Activated naive CD8-positive, alpha-beta T cell treated with anti-CD3 and anti-CD28 coated beads for 36 hours (primary cell): Measurements from ENCODE around the gene GRIP1. TPM values are rescaled to one million over a fixed set of nuclear protein-coding genes. Genes with fewer than 3 reads are reported as not detected.
"Not testable (repeated sequence)": the region's sequence is repeated elsewhere in the genome, so short reads cannot be mapped to it uniquely, and the experiment has no call there.

Source experiments
- DNase-seq: peaks from one replicate; pipeline ENCODE4 v3.0.0; 2021
- H3K27ac Mint-ChIP-seq: one replicate; pipeline ENCODE4 v1.8.0; 2022; ENCODE audit warnings: mild to moderate bottlenecking, moderate library complexity, mixed read lengths
- H3K27me3 Mint-ChIP-seq: one replicate; pipeline ENCODE4 v1.8.0; 2022; ENCODE audit warnings: mild to moderate bottlenecking, mixed read lengths
- H3K36me3 Mint-ChIP-seq: one replicate; pipeline ENCODE4 v1.8.0; 2021; ENCODE audit warnings: mild to moderate bottlenecking, mixed read lengths
- H3K4me1 Mint-ChIP-seq: one replicate; pipeline ENCODE4 v1.8.0; 2021; ENCODE audit warnings: mixed read lengths
- H3K4me3 Mint-ChIP-seq: one replicate; pipeline ENCODE4 v1.8.0; 2022; ENCODE audit warnings: mild to moderate bottlenecking, moderate library complexity, mixed read lengths
- H3K9me3 Mint-ChIP-seq: one replicate; pipeline ENCODE4 v1.8.0; 2022; ENCODE audit warnings: mixed read lengths
- total RNA-seq, 2 experiments: library from RNA; stranded (reverse); gene quantifications; one replicate each; pipeline ENCODE4 v1.2.3, GENCODE V29; 2021

Gene GRIP1
- total RNA-seq, 2 experiments from 2014 or later, result 2.2 to 3.4 TPM

DNA sequence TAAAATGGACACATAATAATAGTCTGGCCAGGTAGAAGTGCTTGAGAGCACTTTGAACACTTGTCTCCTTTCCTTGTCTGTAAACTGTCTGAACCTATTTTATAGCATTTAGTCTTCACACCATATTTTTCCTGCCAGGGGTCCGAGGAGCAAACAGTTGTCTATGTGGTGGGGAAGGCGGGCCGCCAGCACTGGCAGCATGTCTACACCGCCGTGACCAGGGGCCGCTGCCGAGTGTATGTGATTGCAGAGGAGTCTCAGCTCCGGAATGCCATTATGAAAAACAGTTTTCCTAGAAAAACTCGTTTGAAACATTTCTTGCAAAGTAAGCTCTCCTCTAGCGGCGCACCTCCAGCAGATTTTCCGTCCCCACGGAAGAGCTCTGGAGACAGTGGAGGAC lies 347.9 kb downstream of the GRIP1 start:
- DNase-seq, result no peak
- Mint-ChIP-seq H3K4me3 (no peak overlapping the region), H3K27me3 (no peaks in the 10 kb centered on the region), H3K36me3 (peaks cover 42% of the 10 kb centered on the region), H3K4me1 (peaks cover 11% of the 10 kb centered on the region), H3K9me3 (no peaks in the 10 kb centered on the region), H3K27ac (no peak overlapping the region)

- H3K4me3 Mint-ChIP-seq, result no peak overlapping the region
- H3K27ac Mint-ChIP-seq, result no peak overlapping the region
- H3K9me3 Mint-ChIP-seq, result no peaks in the 10 kb centered on the region
- H3K27me3 Mint-ChIP-seq, result no peaks in the 10 kb centered on the region
- peaks cover 45% of the 10 kb centered on the region for H3K36me3 Mint-ChIP-seq
- DNase-seq, result no peak
- H3K4me1 Mint-ChIP-seq, result peaks cover 15% of the 10 kb centered on the region
Measured at GRCh38 chr12:66329941-66330340, 348.9 kb downstream of the GRIP1 start.

- Mint-ChIP-seq H3K4me3 (no peak overlapping the region), H3K9me3 (no peaks in the 10 kb centered on the region), H3K4me1 (peaks cover 34% of the 10 kb centered on the region), H3K27me3 (no peaks in the 10 kb centered on the region), H3K36me3 (peaks cover 20% of the 10 kb centered on the region), H3K27ac (no peak overlapping the region)
- no peak for DNase-seq
Measured at GRCh38 chr12:66323017-66323416, 355.9 kb downstream of the GRIP1 start.

DNA sequence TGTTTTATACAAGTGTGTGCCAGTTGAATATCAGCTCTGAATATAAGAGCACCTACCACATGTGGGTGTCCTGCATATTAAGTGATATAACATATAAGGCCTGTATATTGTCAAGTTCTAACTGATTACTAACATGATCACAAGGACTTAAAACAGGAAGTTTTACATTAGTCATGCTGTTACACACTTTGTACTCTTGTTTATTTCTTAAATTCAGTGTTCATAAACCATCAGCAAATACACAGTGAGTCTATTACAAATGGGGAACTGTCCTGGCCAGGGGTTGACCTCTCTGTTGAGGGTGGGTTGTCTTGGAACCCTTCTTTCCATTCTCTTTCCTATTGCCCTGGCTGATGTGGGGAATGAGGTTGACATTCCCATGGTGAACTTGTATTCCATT lies 357.4 kb downstream of the GRIP1 start:
- H3K36me3 Mint-ChIP-seq, result peaks cover 14% of the 10 kb centered on the region
- no peaks in the 10 kb centered on the region for H3K27me3 Mint-ChIP-seq
- H3K4me1 Mint-ChIP-seq, result peaks cover 35% of the 10 kb centered on the region
- no peak overlapping the region for H3K4me3 Mint-ChIP-seq
- H3K9me3 Mint-ChIP-seq, result no peaks in the 10 kb centered on the region
- H3K27ac Mint-ChIP-seq, result no peak overlapping the region
- DNase-seq, result no peak

- no peaks in the 10 kb centered on the region for H3K9me3 Mint-ChIP-seq
- no peaks in the 10 kb centered on the region for H3K27me3 Mint-ChIP-seq
- H3K36me3 Mint-ChIP-seq, result peaks cover 14% of the 10 kb centered on the region
- no peak overlapping the region for H3K4me3 Mint-ChIP-seq
- peaks cover 35% of the 10 kb centered on the region for H3K4me1 Mint-ChIP-seq
- no peak for DNase-seq
- H3K27ac Mint-ChIP-seq, result no peak overlapping the region
Measured at GRCh38 chr12:66320996-66321395, 357.9 kb downstream of the GRIP1 start.

- H3K9me3 Mint-ChIP-seq, result no peaks in the 10 kb centered on the region
- H3K27me3 Mint-ChIP-seq, result no peaks in the 10 kb centered on the region
- no peak overlapping the region for H3K4me3 Mint-ChIP-seq
- H3K36me3 Mint-ChIP-seq, result peaks cover 12% of the 10 kb centered on the region
- H3K4me1 Mint-ChIP-seq, result peaks cover 40% of the 10 kb centered on the region
- no peak overlapping the region for H3K27ac Mint-ChIP-seq
- DNase-seq, result no peak
Measured at GRCh38 chr12:66319266-66319954, 359.5 kb downstream of the GRIP1 start.

DNA sequence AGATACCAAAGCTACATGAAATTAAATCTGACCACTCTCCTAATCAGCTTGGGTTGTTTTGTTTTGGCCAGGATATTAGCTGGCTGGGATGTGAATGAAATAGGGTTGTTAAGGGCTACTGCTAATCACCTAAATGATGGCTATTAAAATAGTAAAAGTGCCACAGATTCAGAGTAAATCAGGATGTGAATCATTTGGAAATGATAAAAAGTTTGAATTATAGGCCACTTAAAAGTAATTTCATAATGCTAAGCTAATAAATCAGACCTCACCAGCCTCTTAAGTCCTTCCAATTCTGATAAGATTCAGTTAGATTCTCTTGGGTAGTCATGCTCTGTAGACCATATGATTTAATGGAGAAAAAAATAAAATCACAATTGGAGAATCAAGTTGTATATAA lies 364.6 kb downstream of the GRIP1 start:
- Mint-ChIP-seq H3K4me1 (peaks cover 57% of the 10 kb centered on the region), H3K27ac (no peak overlapping the region), H3K4me3 (no peak overlapping the region), H3K27me3 (no peaks in the 10 kb centered on the region), H3K36me3 (peaks cover 45% of the 10 kb centered on the region), H3K9me3 (no peaks in the 10 kb centered on the region)
- DNase-seq, result no peak

DNA sequence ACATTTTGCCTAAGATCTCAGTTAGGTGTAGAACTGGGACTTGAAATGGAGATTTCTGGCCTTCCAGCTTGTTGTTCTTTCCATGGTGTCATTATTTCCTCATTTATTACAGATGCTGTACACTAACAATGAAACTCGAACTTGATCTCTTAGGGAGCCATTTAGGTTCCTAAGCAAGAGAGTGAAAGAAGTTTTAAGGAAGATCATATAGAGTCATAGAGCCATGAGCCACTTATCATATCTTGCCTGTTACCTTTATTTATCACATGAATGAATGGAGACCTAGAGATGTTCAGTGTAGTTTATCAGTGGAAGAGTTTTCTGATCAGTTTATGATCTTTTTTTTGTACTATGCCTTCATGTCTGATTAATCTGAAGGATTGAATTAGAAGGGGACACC lies 366.7 kb downstream of the GRIP1 start:
- no peaks in the 10 kb centered on the region for H3K27me3 Mint-ChIP-seq
- H3K27ac Mint-ChIP-seq, result no peak overlapping the region
- no peak for DNase-seq
- peaks cover 53% of the 10 kb centered on the region for H3K4me1 Mint-ChIP-seq
- H3K4me3 Mint-ChIP-seq, result peak overlapping the region; percentile 2
- peaks cover 55% of the 10 kb centered on the region for H3K36me3 Mint-ChIP-seq
- no peaks in the 10 kb centered on the region for H3K9me3 Mint-ChIP-seq

DNA sequence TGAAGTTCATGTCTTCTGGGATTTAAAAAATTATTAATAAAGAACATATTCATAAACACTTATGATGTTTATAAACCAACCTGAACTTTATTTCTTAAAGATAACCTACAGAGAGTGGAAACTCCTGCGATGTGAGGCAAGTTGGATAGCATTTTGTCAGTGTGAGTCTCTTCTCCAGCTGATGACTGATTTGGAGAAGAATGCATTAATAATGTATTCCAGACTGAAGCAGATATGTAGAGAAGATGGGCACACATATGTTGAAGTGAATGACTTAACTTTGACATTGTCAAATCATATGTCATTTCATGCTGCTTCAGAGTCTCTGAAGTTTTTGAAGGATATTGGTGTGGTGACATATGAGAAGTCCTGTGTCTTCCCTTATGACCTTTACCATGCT lies 369.3 kb downstream of the GRIP1 start:
- H3K9me3 Mint-ChIP-seq, result no peaks in the 10 kb centered on the region
- no peaks in the 10 kb centered on the region for H3K27me3 Mint-ChIP-seq
- no peak for DNase-seq
- no peak overlapping the region for H3K27ac Mint-ChIP-seq
- H3K36me3 Mint-ChIP-seq, result peaks cover 70% of the 10 kb centered on the region
- H3K4me3 Mint-ChIP-seq, result no peak overlapping the region
- H3K4me1 Mint-ChIP-seq, result peaks cover 62% of the 10 kb centered on the region

DNA sequence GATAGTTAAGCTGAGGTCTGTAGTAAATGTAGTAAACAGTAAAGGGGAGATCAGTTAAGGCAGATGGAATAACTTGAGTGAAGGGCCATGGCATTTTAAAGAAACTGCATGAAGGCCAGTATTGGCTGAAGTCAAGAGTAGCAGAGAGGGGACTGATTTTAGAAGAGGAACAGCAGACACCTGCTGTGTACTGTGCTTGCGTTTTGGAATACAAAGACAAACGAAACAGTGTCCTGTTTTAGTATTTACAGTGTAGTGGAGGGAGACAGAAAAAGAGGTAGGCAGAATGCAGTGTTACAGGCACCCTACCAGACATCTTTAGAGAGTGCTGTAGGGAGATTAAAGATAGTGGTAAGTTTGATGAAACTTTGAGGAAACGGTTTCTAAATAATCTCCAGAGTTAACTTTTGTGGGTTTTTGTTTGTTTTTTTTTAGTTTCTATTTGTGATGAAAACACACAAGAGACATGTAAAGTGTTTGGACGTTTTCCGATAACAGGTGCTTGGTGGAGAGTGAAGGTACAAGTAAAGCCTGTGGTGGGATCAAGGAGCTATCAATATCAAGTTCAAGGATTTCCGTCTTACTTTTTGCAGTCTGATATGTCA lies 374.5 kb downstream of the GRIP1 start:
- H3K9me3 Mint-ChIP-seq, result no peaks in the 10 kb centered on the region
- no peak for DNase-seq
- H3K4me3 Mint-ChIP-seq, result peak overlapping the region; percentile 99
- H3K4me1 Mint-ChIP-seq, result peaks cover 48% of the 10 kb centered on the region
- peak overlapping the region; percentile 100 for H3K27ac Mint-ChIP-seq
- H3K27me3 Mint-ChIP-seq, result no peaks in the 10 kb centered on the region
- peaks cover 36% of the 10 kb centered on the region for H3K36me3 Mint-ChIP-seq

GRCh38 chr12:66303316-66303804 lies 375.5 kb downstream of the GRIP1 start:
- not testable (repeated sequence) for H3K9me3 Mint-ChIP-seq, H3K27me3 Mint-ChIP-seq
- H3K4me3 Mint-ChIP-seq, result peak overlapping the region; percentile 99
- DNase-seq, result peak; percentile 14
- peak overlapping the region; percentile 100 for H3K27ac Mint-ChIP-seq
- peaks cover 46% of the 10 kb centered on the region for H3K4me1 Mint-ChIP-seq
- peaks cover 31% of the 10 kb centered on the region for H3K36me3 Mint-ChIP-seq

DNA sequence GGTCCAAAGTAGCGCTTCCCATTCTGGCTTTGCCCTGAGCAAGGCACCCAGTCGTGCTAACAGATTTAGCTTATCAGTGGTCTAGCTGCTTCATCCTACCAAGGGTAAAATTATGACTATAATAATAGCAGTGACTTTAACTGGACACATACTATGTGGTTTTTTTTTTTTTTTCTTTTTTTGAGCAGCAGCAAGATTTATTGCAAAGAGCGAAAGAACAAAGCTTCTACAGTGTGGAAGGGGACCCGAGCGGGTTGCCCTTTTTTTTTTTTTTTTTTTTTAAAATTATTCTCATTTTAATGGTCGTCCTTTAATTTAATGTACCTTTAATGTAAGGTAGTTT lies 376.1 kb downstream of the GRIP1 start:
- peaks cover 28% of the 10 kb centered on the region for H3K36me3 Mint-ChIP-seq
- H3K27ac Mint-ChIP-seq, result peak overlapping the region; percentile 100
- no peaks in the 10 kb centered on the region for H3K9me3 Mint-ChIP-seq
- H3K4me1 Mint-ChIP-seq, result peaks cover 43% of the 10 kb centered on the region
- DNase-seq, result no peak
- no peaks in the 10 kb centered on the region for H3K27me3 Mint-ChIP-seq
- peak overlapping the region; percentile 99 for H3K4me3 Mint-ChIP-seq

GRCh38 chr12:66301944-66302826 lies 376.7 kb downstream of the GRIP1 start, which contains the start of gene HELB:
HELB (plus strand) TSS chr12:66302493; CDS start chr12:66302604, 111 bp downstream.
- peak; percentile 92 for DNase-seq
- H3K36me3 Mint-ChIP-seq, result peaks cover 24% of the 10 kb centered on the region
- no peaks in the 10 kb centered on the region for H3K27me3 Mint-ChIP-seq
- H3K9me3 Mint-ChIP-seq, result no peaks in the 10 kb centered on the region
- peak within 1 kb of the TSS; percentile 99 for H3K4me3 Mint-ChIP-seq
- peaks cover 44% of the 10 kb centered on the region for H3K4me1 Mint-ChIP-seq
- H3K27ac Mint-ChIP-seq, result peak within 1 kb of the TSS; percentile 100

- Mint-ChIP-seq H3K4me1 (peaks cover 23% of the 10 kb centered on the region), H3K27me3 (no peaks in the 10 kb centered on the region), H3K27ac (no peak overlapping the region), H3K36me3 (no peaks in the 10 kb centered on the region), H3K9me3 (peaks cover 3% of the 10 kb centered on the region), H3K4me3 (no peak overlapping the region)
- DNase-seq, result no peak
Measured at GRCh38 chr12:66297923-66298322, 381.0 kb downstream of the GRIP1 start.
